Renal cortical epithelial cell (primary cell): ENCODE data around the gene OSGEP. TPM values are rescaled to one million over a fixed set of nuclear protein-coding genes. Genes with fewer than 3 reads are reported as not detected.

Experiments used
- DNase-seq: peaks from one replicate; pipeline ENCODE4 v3.0.0-alpha.2; 2011; ENCODE audit warnings: low read depth
- total RNA-seq: library from RNA; depleted of rRNA; stranded (reverse); fragments of >200 nt; gene quantifications from 2 replicates; pipeline ENCODE4 v1.2.3, GENCODE V29; 2014

The OSGEP gene
- total RNA-seq, result 22.9 and 60.1 TPM in 2 replicates

- DNase-seq, result peak; percentile 96
Observed at GRCh38 chr14:20454516-20455354, at the start of gene OSGEP, which contains the start of gene APEX1. TSS of gene OSGEP (minus strand) at chr14:20454812. CDS start at chr14:20454683, 129 bp downstream. TSS of gene APEX1 (plus strand) at chr14:20455226. CDS start at chr14:20455646, 420 bp downstream.

- peak; percentile 66 for DNase-seq
Observed at GRCh38 chr14:20503898-20504297, 49.3 kb upstream of the OSGEP start.

GRCh38 chr14:20501346-20501745 lies 46.7 kb upstream of the OSGEP start:
- DNase-seq, result peak; percentile 16

- peak; percentile 66 for DNase-seq
Observed at GRCh38 chr14:20499881-20500280, 45.3 kb upstream of the OSGEP start.

- DNase-seq, result peak; percentile 45
Observed at GRCh38 chr14:20499108-20499507, 44.5 kb upstream of the OSGEP start.

GRCh38 chr14:20498622-20499021 lies 44.0 kb upstream of the OSGEP start:
- DNase-seq, result peak; percentile 36

GRCh38 chr14:20494935-20495766 lies 40.5 kb upstream of the OSGEP start:
- DNase-seq, result peak; percentile 61

GRCh38 chr14:20493634-20494033 lies 39.0 kb upstream of the OSGEP start:
- no peak for DNase-seq

GRCh38 chr14:20492486-20492885 lies 37.9 kb upstream of the OSGEP start:
- DNase-seq, result no peak

GRCh38 chr14:20490563-20490962 lies 36.0 kb upstream of the OSGEP start:
- DNase-seq, result no peak

GRCh38 chr14:20489093-20489994 lies 34.7 kb upstream of the OSGEP start:
- peak; percentile 95 for DNase-seq

GRCh38 chr14:20487396-20487725 lies 32.7 kb upstream of the OSGEP start:
- no peak for DNase-seq

GRCh38 chr14:20486684-20487395 lies 32.2 kb upstream of the OSGEP start:
- DNase-seq, result no peak

- no peak for DNase-seq
Observed at GRCh38 chr14:20485900-20486299, 31.3 kb upstream of the OSGEP start.

GRCh38 chr14:20482382-20482781 lies 27.8 kb upstream of the OSGEP start:
- DNase-seq, result no peak

- no peak for DNase-seq
Observed at GRCh38 chr14:20478894-20479293, 24.3 kb upstream of the OSGEP start.

- no peak for DNase-seq
Observed at GRCh38 chr14:20477211-20477876, 22.7 kb upstream of the OSGEP start.

- DNase-seq, result no peak
Observed at GRCh38 chr14:20476776-20477175, 22.2 kb upstream of the OSGEP start.

- peak; percentile 13 for DNase-seq
Observed at GRCh38 chr14:20472536-20473169, 18.0 kb upstream of the OSGEP start.

- DNase-seq, result no peak
Observed at GRCh38 chr14:20470603-20470901, 15.9 kb upstream of the OSGEP start.
